Testis (tissue), 3 donors: Measurements from ENCODE around the gene SLC12A4. TPM values are rescaled to one million over a fixed set of nuclear protein-coding genes. Genes with fewer than 3 reads are reported as not detected.
"Not testable (repeated sequence)": the region's sequence is repeated elsewhere in the genome, so short reads cannot be mapped to it uniquely, and the experiment has no call there.

ENCODE experiments used
- DNase-seq: peaks from one replicate; pipeline ENCODE4 v3.0.0-alpha.2; 2019
- H3K27ac ChIP-seq, 2 donors: fragments of 200-600 bp; sonication (generic); one replicate each; pipeline ENCODE4 v1.5.1; 2019
- H3K27me3 ChIP-seq: fragments of 200-600 bp; sonication (generic); one replicate; pipeline ENCODE4 v1.5.1; 2019
- H3K36me3 ChIP-seq: fragments of 200-600 bp; sonication (generic); one replicate; pipeline ENCODE4 v1.5.1; 2017; ENCODE audit warnings: low read depth; ENCODE audit errors: missing control alignments
- H3K4me1 ChIP-seq: fragments of 200-600 bp; sonication (generic); one replicate; pipeline ENCODE4 v1.5.1; 2019
- H3K4me3 ChIP-seq, 2 donors: fragments of 200-600 bp; sonication (generic); one replicate each; pipeline ENCODE4 v1.5.1; 2017 to 2019
- H3K9me3 ChIP-seq: fragments of 200-600 bp; sonication (generic); one replicate; pipeline ENCODE4 v1.5.1; 2017
- POLR2A ChIP-seq: fragments of 450-650 bp; IDR thresholded peaks from one replicate; pipeline ENCODE4 v1.6.1; 2017; ENCODE audit warnings: antibody characterized with exemption, mild to moderate bottlenecking, moderate library complexity
- WGBS, 2 donors: methylation state at CpG; one replicate each; pipeline ENCODE4 v1.1.5; 2018; 5-methylcytosine and 5-hydroxymethylcytosine counted together
- intact Hi-C: fragments of 100-400 bp; cut with DNase I; formaldehyde crosslinking; loops from one replicate; pipeline ENCODE4 v1.15.1; 2023; ENCODE audit warnings: low total_unique reads
- polyA plus RNA-seq: library from polyadenylated mRNA; stranded (reverse); fragments of 350-450 nt; fragmentation: Illumina TruSeq; extraction: RNeasy Lipid Tissue Mini Kit (QIAGEN cat#74804); gene quantifications from one replicate; pipeline ENCODE4 v1.2.3, GENCODE V29; 2014; ENCODE audit warnings: low read depth, low replicate concordance; ENCODE audit not compliant: insufficient read depth
- total RNA-seq, 2 donors: library from RNA; depleted of rRNA; stranded (reverse); fragments of >200 nt; gene quantifications; one replicate each; pipeline ENCODE4 v1.2.3, GENCODE V29; 2016
- TF ChIP-seq, protein P1 (sequence below), 3 experiments: fragments of 450-650 bp in 2 of 3; fragments of 200-600 bp in 1 of 3; sonication (generic) in 1 of 3; IDR thresholded peaks; one replicate each; pipeline ENCODE4 v1.5.1; 2016 to 2019; ENCODE audit warnings: antibody characterized with exemption in 3 of 3, mild to moderate bottlenecking in 2 of 3, moderate library complexity in 1 of 3

SLC12A4 gene
- total and polyA plus RNA-seq, 3 donors from 2014 or later: 46.7 to 68.4 (median 64.3) TPM

DNA sequence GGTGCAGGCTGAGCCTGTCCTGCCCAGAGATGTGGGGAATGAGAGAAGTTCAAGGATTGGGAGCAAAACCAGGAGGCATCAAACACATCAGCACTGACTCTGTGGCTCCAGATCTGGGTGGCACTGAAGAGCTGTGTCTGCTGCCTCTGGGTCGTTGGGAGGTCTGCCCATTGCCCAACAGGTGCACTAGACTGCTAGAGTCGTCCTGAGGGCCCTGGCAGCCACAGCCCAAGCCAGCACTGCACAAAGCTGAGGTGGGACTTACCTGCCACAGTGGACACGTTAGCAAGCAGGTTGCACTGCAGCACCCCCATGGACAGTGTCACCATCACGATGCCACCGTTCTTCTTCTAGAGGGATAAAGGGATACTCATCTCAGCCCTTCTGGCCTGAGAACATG is 8.6 kb upstream of the SLC12A4 start:
- TF ChIP-seq POLR2A: no peak
- TF ChIP-seq, protein P1, sequence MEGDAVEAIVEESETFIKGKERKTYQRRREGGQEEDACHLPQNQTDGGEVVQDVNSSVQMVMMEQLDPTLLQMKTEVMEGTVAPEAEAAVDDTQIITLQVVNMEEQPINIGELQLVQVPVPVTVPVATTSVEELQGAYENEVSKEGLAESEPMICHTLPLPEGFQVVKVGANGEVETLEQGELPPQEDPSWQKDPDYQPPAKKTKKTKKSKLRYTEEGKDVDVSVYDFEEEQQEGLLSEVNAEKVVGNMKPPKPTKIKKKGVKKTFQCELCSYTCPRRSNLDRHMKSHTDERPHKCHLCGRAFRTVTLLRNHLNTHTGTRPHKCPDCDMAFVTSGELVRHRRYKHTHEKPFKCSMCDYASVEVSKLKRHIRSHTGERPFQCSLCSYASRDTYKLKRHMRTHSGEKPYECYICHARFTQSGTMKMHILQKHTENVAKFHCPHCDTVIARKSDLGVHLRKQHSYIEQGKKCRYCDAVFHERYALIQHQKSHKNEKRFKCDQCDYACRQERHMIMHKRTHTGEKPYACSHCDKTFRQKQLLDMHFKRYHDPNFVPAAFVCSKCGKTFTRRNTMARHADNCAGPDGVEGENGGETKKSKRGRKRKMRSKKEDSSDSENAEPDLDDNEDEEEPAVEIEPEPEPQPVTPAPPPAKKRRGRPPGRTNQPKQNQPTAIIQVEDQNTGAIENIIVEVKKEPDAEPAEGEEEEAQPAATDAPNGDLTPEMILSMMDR (IDR thresholded peaks at IDR 0.05): no peak
- intact Hi-C loops: no loop called here
- no peak for DNase-seq
- H3K9me3 ChIP-seq: no peaks in the 10 kb centered on the region
- no peak overlapping the region for H3K4me3 ChIP-seq
- H3K27me3 ChIP-seq: no peaks in the 10 kb centered on the region
- H3K4me1 ChIP-seq: no peaks in the 10 kb centered on the region
- 79% methylated on average over 5 of the region's 5 CpGs; no CpG with 5 or more reads in 1 of the 2 donors for WGBS, 2 donors
- no peaks in the 10 kb centered on the region for H3K36me3 ChIP-seq
- no peak overlapping the region for H3K27ac ChIP-seq

DNA sequence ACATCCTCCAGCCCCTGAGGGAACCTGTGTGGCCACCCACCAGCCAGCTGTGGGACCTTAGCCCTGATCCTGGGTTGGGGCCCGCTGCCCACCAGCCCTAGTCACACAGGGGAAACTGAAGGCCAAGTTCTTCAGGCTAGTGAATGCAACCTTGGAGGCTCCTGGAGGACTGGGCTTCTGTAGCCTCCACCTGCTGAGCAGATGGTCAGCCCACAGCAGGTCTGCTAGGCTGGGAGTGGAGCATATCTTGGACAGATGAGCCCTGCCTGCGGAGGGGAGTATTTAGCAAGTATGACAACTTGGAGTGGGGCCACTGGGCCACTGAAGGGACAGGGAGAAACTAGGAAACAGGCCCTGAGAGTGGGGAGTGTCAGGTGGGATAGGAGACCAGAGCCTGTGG is 7.8 kb upstream of the SLC12A4 start:
- H3K27ac ChIP-seq: no peak overlapping the region
- WGBS, 2 donors: 90 to 100% methylated on average over 2 of the region's 2 CpGs
- H3K27me3 ChIP-seq: no peaks in the 10 kb centered on the region
- H3K9me3 ChIP-seq: no peaks in the 10 kb centered on the region
- no peak for DNase-seq
- H3K4me1 ChIP-seq: no peaks in the 10 kb centered on the region
- H3K4me3 ChIP-seq: no peak overlapping the region
- no peak for TF ChIP-seq POLR2A
- TF ChIP-seq, protein P1 (IDR thresholded peaks at IDR 0.05): no peak
- no peaks in the 10 kb centered on the region for H3K36me3 ChIP-seq
- intact Hi-C loops: no loop called here

DNA sequence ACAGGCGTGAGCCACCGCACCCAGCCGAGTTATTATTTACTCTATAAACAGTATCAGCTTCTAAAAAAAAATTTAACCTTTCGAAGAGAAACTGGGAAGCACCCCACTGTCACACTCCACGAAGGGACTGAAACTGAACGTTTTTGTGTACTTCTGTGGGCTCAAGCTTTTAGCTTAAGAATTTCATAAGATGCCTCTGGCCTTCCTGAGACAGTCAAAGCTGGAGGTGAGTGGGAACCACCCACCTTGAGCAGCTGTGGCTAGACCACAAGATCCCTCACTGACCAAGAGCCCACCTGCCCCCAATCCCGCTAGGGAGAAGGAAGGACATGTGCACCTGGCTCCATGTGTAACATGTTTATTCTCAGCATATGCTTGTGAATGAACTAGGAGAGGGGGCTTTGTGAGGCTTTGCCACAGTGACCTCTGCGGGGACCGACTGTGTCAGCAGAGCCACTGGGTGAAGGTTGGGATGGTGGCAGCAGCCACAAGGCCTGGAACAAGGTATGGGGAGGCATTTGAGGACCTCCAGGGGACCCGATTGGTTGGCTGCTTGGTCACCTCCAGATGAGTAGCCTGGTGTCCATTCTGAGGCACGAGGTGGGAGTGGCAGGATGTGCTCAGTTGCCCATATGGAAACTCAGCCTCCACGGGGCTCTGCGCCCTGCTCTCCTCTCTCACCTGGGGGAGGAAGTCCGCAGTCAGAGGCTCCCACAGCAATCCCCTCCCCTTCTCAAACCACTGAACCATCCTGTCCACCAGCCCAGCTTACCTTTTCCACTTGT is 7.1 kb upstream of the SLC12A4 start:
- DNase-seq: no peak
- no peaks in the 10 kb centered on the region for H3K27me3 ChIP-seq
- intact Hi-C loops: no loop called here
- H3K27ac ChIP-seq: no peak overlapping the region
- no peaks in the 10 kb centered on the region for H3K36me3 ChIP-seq
- H3K4me1 ChIP-seq: no peaks in the 10 kb centered on the region
- no peak overlapping the region for H3K4me3 ChIP-seq
- WGBS, 2 donors: 83% methylated on average over 12 to 13 of the region's 14 CpGs
- H3K9me3 ChIP-seq: no peaks in the 10 kb centered on the region
- no peak for TF ChIP-seq POLR2A
- TF ChIP-seq, protein P1 (IDR thresholded peaks at IDR 0.05): no peak

DNA sequence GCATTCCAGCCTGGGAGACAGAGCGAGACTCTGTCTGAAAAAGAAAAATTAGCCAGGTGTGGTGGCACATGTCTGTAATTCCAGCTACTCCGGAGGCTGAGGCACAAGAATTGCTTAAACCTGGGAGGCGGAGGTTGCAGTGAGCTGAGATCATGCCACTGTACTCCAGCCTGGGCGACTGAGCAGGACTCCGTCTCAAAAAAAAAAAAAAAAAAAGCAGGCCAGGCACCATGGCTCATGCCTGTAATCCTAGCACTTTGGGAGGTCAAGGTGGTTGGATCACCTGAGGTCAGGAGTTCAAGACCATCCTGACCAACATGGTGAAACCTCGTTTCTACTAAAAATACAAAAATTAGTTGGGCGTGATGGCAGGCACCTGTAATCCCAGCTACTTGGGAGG is 3.8 kb upstream of the SLC12A4 start:
- H3K36me3 ChIP-seq, intact Hi-C loops, H3K27ac ChIP-seq, H3K4me1 ChIP-seq, H3K27me3 ChIP-seq, H3K9me3 ChIP-seq, DNase-seq, H3K4me3 ChIP-seq: not testable (repeated sequence)
- 87 to 95% methylated on average over 7 of the region's 7 CpGs for WGBS, 2 donors

DNA sequence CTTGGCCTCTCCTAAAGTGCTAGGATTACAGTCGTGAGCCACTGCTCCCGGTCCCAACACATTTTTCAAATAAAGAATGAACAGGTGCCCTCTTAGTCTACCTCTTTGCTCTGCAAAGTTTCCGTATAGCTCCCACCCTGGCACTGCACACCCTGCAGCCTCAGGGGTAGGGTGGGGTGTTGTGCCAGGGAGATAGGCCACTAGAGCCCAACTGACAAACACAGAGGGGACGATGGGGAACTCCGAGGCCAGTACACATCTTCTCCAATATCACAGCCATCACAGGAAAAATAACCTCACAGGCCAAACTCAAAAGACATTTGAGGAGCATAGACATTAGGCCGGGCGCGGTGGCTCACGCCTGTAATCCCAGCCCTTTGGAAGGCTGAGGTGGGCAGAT is 2.7 kb upstream of the SLC12A4 start:
- no peak for TF ChIP-seq POLR2A
- TF ChIP-seq, protein P1 (IDR thresholded peaks at IDR 0.05): no peak
- H3K9me3 ChIP-seq: no peaks in the 10 kb centered on the region
- no peak overlapping the region for H3K27ac ChIP-seq
- 89 to 94% methylated on average over 9 of the region's 9 CpGs for WGBS, 2 donors
- H3K36me3 ChIP-seq: no peaks in the 10 kb centered on the region
- H3K4me1 ChIP-seq: peaks cover 14% of the 10 kb centered on the region
- H3K27me3 ChIP-seq: no peaks in the 10 kb centered on the region
- no peak overlapping the region for H3K4me3 ChIP-seq
- intact Hi-C loops: no loop called here
- DNase-seq: no peak
